OCI-LY3 (cell line): ENCODE data around the gene PHC3.

ENCODE experiments used
- EZH2phosphoT487 ChIP-seq: fragments of 200-600 bp; shearing (Covaris generic); IDR thresholded peaks from 2 replicates; pipeline ENCODE4 v1.6.1; 2018; ENCODE audit warnings: antibody characterized with exemption, mixed run types, low read depth
- TF ChIP-seq, protein P1 (sequence below): fragments of 200-600, 300-600 bp; sonication (generic); IDR thresholded peaks from 2 replicates; pipeline ENCODE4 v1.5.1; 2014; ENCODE audit warnings: antibody characterized with exemption, low read length, low read depth

DNA sequence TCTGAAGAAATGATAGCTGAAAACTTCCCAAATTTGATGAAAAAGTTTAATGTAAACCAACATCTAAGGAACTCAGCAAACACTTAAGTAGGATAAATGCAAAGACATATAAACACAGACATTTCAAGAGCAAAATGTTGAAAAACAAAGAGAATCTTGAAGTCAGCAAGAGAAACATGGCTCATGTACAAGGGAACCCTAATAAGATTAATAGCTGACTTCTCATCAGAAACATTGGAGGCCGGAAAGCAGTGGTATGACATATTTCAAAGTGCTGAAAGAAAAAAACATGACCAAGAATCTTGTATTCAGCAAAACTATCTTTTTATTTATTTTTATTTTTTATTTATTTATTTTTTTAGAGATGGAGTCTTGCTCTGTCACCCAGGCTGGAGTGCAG, 30.1 kb upstream of the PHC3 start:
- TF ChIP-seq, protein P1, sequence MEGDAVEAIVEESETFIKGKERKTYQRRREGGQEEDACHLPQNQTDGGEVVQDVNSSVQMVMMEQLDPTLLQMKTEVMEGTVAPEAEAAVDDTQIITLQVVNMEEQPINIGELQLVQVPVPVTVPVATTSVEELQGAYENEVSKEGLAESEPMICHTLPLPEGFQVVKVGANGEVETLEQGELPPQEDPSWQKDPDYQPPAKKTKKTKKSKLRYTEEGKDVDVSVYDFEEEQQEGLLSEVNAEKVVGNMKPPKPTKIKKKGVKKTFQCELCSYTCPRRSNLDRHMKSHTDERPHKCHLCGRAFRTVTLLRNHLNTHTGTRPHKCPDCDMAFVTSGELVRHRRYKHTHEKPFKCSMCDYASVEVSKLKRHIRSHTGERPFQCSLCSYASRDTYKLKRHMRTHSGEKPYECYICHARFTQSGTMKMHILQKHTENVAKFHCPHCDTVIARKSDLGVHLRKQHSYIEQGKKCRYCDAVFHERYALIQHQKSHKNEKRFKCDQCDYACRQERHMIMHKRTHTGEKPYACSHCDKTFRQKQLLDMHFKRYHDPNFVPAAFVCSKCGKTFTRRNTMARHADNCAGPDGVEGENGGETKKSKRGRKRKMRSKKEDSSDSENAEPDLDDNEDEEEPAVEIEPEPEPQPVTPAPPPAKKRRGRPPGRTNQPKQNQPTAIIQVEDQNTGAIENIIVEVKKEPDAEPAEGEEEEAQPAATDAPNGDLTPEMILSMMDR: no peak
- TF ChIP-seq EZH2phosphoT487: no peak
